Mesendoderm (in vitro differentiated cells): ENCODE measurements around the gene APBA2.

Experiments used
- DNase-seq: peaks from one replicate; pipeline ENCODE4 v3.0.0; 2013
- H2AK5ac ChIP-seq: 2 replicates; pipeline ENCODE4 v1.6.1; 2013; ENCODE audit warnings: low read length, inconsistent platforms
- H2BK120ac ChIP-seq: 2 replicates; pipeline ENCODE4 v1.6.1; 2013; ENCODE audit warnings: low read depth, mild to moderate bottlenecking, low read length, moderate library complexity, mixed read lengths
- H2BK15ac ChIP-seq: replicated peaks from 2 replicates; pipeline ENCODE4 v1.6.1; 2013; ENCODE audit warnings: low read depth, mild to moderate bottlenecking, moderate library complexity
- H2BK5ac ChIP-seq: 2 replicates; pipeline ENCODE4 v1.6.1; 2013; ENCODE audit warnings: low read length, inconsistent platforms
- H3K18ac ChIP-seq: 2 replicates; pipeline ENCODE4 v1.6.1; 2013; ENCODE audit warnings: mild to moderate bottlenecking, low read length, mixed read lengths
- H3K23ac ChIP-seq: one replicate; pipeline ENCODE4 v1.6.1; 2013; ENCODE audit warnings: low read length
- H3K27ac ChIP-seq: 2 replicates; pipeline ENCODE4 v1.5.1; 2013; ENCODE audit warnings: low read depth, mild to moderate bottlenecking, inconsistent platforms, low read length, moderate library complexity
- H3K27me3 ChIP-seq: 2 replicates; pipeline ENCODE4 v1.6.1; 2013; ENCODE audit warnings: low read length, control low read depth, mild to moderate bottlenecking, inconsistent platforms; ENCODE audit not compliant: insufficient read depth, poor library complexity
- H3K36me3 ChIP-seq: 2 replicates; pipeline ENCODE4 v1.6.1; 2013; ENCODE audit warnings: low read length, inconsistent platforms; ENCODE audit not compliant: control insufficient read depth, insufficient read depth
- H3K4ac ChIP-seq: one replicate; pipeline ENCODE4 v1.6.1; 2013; ENCODE audit warnings: low read depth, mild to moderate bottlenecking, low read length, moderate library complexity
- H3K4me1 ChIP-seq: 2 replicates; pipeline ENCODE4 v1.6.1; 2013; ENCODE audit warnings: low read depth, low read length, inconsistent platforms; ENCODE audit not compliant: control insufficient read depth
- H3K4me2 ChIP-seq: 2 replicates; pipeline ENCODE4 v1.6.1; 2013; ENCODE audit warnings: low read length
- H3K4me3 ChIP-seq: 2 replicates; pipeline ENCODE4 v1.5.1; 2013; ENCODE audit warnings: mild to moderate bottlenecking, low read length
- H3K56ac ChIP-seq: one replicate; pipeline ENCODE4 v1.6.1; 2013; ENCODE audit warnings: low read length
- H3K79me1 ChIP-seq: 2 replicates; pipeline ENCODE4 v1.6.1; 2013; ENCODE audit warnings: low read length, inconsistent platforms
- H3K79me2 ChIP-seq: 2 replicates; pipeline ENCODE4 v1.6.1; 2013; ENCODE audit warnings: mild to moderate bottlenecking, low read length; ENCODE audit not compliant: control insufficient read depth, insufficient read depth
- H3K9ac ChIP-seq: 2 replicates; pipeline ENCODE4 v1.6.1; 2013; ENCODE audit warnings: low read length, inconsistent platforms
- H4K5ac ChIP-seq: one replicate; pipeline ENCODE4 v1.6.1; 2013; ENCODE audit warnings: low read length
- H4K8ac ChIP-seq: one replicate; pipeline ENCODE4 v1.6.1; 2013; ENCODE audit warnings: low read depth, mild to moderate bottlenecking, control low read depth, low read length, moderate library complexity
- WGBS: extraction: QIAGEN DNeasy Blood & Tissue Kit; methylation state at CpG from one replicate; pipeline ENCODE4 v1.1.7; 2013; ENCODE audit warnings: low lambda C conversion rate, missing lambda C conversion rate; ENCODE audit not compliant: insufficient coverage; ENCODE audit errors: extremely low coverage; 5-methylcytosine and 5-hydroxymethylcytosine counted together

APBA2 gene

GRCh38 chr15:29003191-29003839 is 117.5 kb downstream of the APBA2 start:
- no peaks in the 10 kb centered on the region for H3K4me1 ChIP-seq
- no peak overlapping the region for H3K4ac ChIP-seq
- H3K9ac ChIP-seq: no peak overlapping the region
- no peak overlapping the region for H2BK120ac ChIP-seq
- H2BK15ac ChIP-seq: no peak overlapping the region
- DNase-seq: no peak
- no peak overlapping the region for H3K23ac ChIP-seq
- no peak overlapping the region for H3K4me3 ChIP-seq
- H3K18ac ChIP-seq: no peak overlapping the region
- H2BK5ac ChIP-seq: no peak overlapping the region
- H3K79me2 ChIP-seq: no peaks in the 10 kb centered on the region
- H3K27me3 ChIP-seq: no peaks in the 10 kb centered on the region
- no peak overlapping the region for H2AK5ac ChIP-seq
- no peak overlapping the region for H3K4me2 ChIP-seq
- no peaks in the 10 kb centered on the region for H3K79me1 ChIP-seq
- no peaks in the 10 kb centered on the region for H3K36me3 ChIP-seq
- H3K56ac ChIP-seq: no peak overlapping the region
- H3K27ac ChIP-seq: no peak overlapping the region
- no peak overlapping the region for H4K5ac ChIP-seq
- H4K8ac ChIP-seq: no peak overlapping the region
- WGBS: no CpG with 5 or more reads among the region's 7 CpGs

- H3K36me3 ChIP-seq: no peaks in the 10 kb centered on the region
- H3K27me3 ChIP-seq: no peaks in the 10 kb centered on the region
- H3K27ac ChIP-seq: no peak overlapping the region
- no peak for DNase-seq
- H3K79me2 ChIP-seq: no peaks in the 10 kb centered on the region
- H3K56ac ChIP-seq: no peak overlapping the region
- no peak overlapping the region for H2BK120ac ChIP-seq
- H4K5ac ChIP-seq: no peak overlapping the region
- no peak overlapping the region for H3K18ac ChIP-seq
- H3K4me1 ChIP-seq: no peaks in the 10 kb centered on the region
- no peaks in the 10 kb centered on the region for H3K79me1 ChIP-seq
- no peak overlapping the region for H3K4me2 ChIP-seq
- no peak overlapping the region for H3K9ac ChIP-seq
- H2AK5ac ChIP-seq: no peak overlapping the region
- H4K8ac ChIP-seq: no peak overlapping the region
- no peak overlapping the region for H2BK15ac ChIP-seq
- H3K4me3 ChIP-seq: no peak overlapping the region
- H3K23ac ChIP-seq: no peak overlapping the region
- H2BK5ac ChIP-seq: no peak overlapping the region
- no peak overlapping the region for H3K4ac ChIP-seq
- WGBS: no CpG with 5 or more reads among the region's 2 CpGs
Measured at GRCh38 chr15:29003840-29004233, 118.1 kb downstream of the APBA2 start.

GRCh38 chr15:29005931-29006330 is 120.2 kb downstream of the APBA2 start:
- Histone ChIP-seq H4K8ac (no peak overlapping the region), H3K79me1 (no peaks in the 10 kb centered on the region), H2BK120ac (no peak overlapping the region), H3K4me2 (no peak overlapping the region), H3K4me1 (no peaks in the 10 kb centered on the region), H3K56ac (no peak overlapping the region), H3K79me2 (no peaks in the 10 kb centered on the region), H4K5ac (no peak overlapping the region), H3K4ac (no peak overlapping the region), H3K4me3 (no peak overlapping the region), H3K27me3 (no peaks in the 10 kb centered on the region), H3K23ac (no peak overlapping the region), H2BK5ac (no peak overlapping the region), H3K27ac (no peak overlapping the region), H3K9ac (no peak overlapping the region), H2BK15ac (no peak overlapping the region), H3K18ac (no peak overlapping the region), H3K36me3 (no peaks in the 10 kb centered on the region), H2AK5ac (no peak overlapping the region)
- no CpG with 5 or more reads among the region's 1 CpG for WGBS
- no peak for DNase-seq

GRCh38 chr15:29008846-29009245 is 123.1 kb downstream of the APBA2 start:
- H3K23ac ChIP-seq: no peak overlapping the region
- no peak overlapping the region for H3K9ac ChIP-seq
- H3K4me2 ChIP-seq: no peak overlapping the region
- H2BK5ac ChIP-seq: no peak overlapping the region
- H3K4me1 ChIP-seq: no peaks in the 10 kb centered on the region
- H3K27me3 ChIP-seq: no peaks in the 10 kb centered on the region
- H2BK120ac ChIP-seq: no peak overlapping the region
- H3K4ac ChIP-seq: no peak overlapping the region
- H3K4me3 ChIP-seq: no peak overlapping the region
- H3K27ac ChIP-seq: no peak overlapping the region
- no peak overlapping the region for H4K8ac ChIP-seq
- peak; percentile 15 for DNase-seq
- H2AK5ac ChIP-seq: no peak overlapping the region
- WGBS: no CpG with 5 or more reads among the region's 2 CpGs
- H3K79me1 ChIP-seq: no peaks in the 10 kb centered on the region
- no peak overlapping the region for H2BK15ac ChIP-seq
- H3K56ac ChIP-seq: no peak overlapping the region
- H3K18ac ChIP-seq: no peak overlapping the region
- no peak overlapping the region for H4K5ac ChIP-seq
- H3K79me2 ChIP-seq: no peaks in the 10 kb centered on the region
- H3K36me3 ChIP-seq: no peaks in the 10 kb centered on the region

- Histone ChIP-seq H3K4me1 (no peaks in the 10 kb centered on the region), H3K4me2 (no peak overlapping the region), H3K23ac (no peak overlapping the region), H3K79me2 (no peaks in the 10 kb centered on the region), H3K27me3 (no peaks in the 10 kb centered on the region), H2AK5ac (no peak overlapping the region), H3K79me1 (no peaks in the 10 kb centered on the region), H3K27ac (no peak overlapping the region), H2BK5ac (no peak overlapping the region), H2BK15ac (no peak overlapping the region), H3K18ac (no peak overlapping the region), H3K4ac (no peak overlapping the region), H4K5ac (no peak overlapping the region), H3K36me3 (no peaks in the 10 kb centered on the region), H4K8ac (no peak overlapping the region), H3K56ac (no peak overlapping the region), H2BK120ac (no peak overlapping the region), H3K4me3 (no peak overlapping the region), H3K9ac (no peak overlapping the region)
- no peak for DNase-seq
- no CpG with 5 or more reads among the region's 2 CpGs for WGBS
Measured at GRCh38 chr15:29012097-29012496, 126.3 kb downstream of the APBA2 start.

- WGBS: no CpG with 5 or more reads among the region's 1 CpG
- H3K56ac ChIP-seq: no peak overlapping the region
- H2BK15ac ChIP-seq: no peak overlapping the region
- no peaks in the 10 kb centered on the region for H3K79me2 ChIP-seq
- H3K18ac ChIP-seq: no peak overlapping the region
- no peak overlapping the region for H3K4me2 ChIP-seq
- H3K4ac ChIP-seq: no peak overlapping the region
- H3K23ac ChIP-seq: no peak overlapping the region
- no peak for DNase-seq
- no peak overlapping the region for H3K4me3 ChIP-seq
- no peaks in the 10 kb centered on the region for H3K79me1 ChIP-seq
- H2AK5ac ChIP-seq: no peak overlapping the region
- no peak overlapping the region for H4K5ac ChIP-seq
- no peak overlapping the region for H3K27ac ChIP-seq
- H2BK120ac ChIP-seq: no peak overlapping the region
- no peak overlapping the region for H2BK5ac ChIP-seq
- no peak overlapping the region for H4K8ac ChIP-seq
- H3K36me3 ChIP-seq: no peaks in the 10 kb centered on the region
- H3K9ac ChIP-seq: no peak overlapping the region
- H3K4me1 ChIP-seq: no peaks in the 10 kb centered on the region
- H3K27me3 ChIP-seq: no peaks in the 10 kb centered on the region
Measured at GRCh38 chr15:29014493-29014892, 128.7 kb downstream of the APBA2 start.
